Stimulated activated CD8-positive, alpha-beta memory T cell treated with anti-CD3 and anti-CD28 coated beads, Interleukin-7, amount 100 ng/mL, for 4 hours (primary cell): ENCODE measurements around the gene EREG.

ENCODE experiments used
- DNase-seq, 2 donors: peaks; one replicate each; pipeline ENCODE4 v3.0.0-alpha.2; 2020; ENCODE audit warnings: low read depth in 2 of 2

The EREG gene

DNA sequence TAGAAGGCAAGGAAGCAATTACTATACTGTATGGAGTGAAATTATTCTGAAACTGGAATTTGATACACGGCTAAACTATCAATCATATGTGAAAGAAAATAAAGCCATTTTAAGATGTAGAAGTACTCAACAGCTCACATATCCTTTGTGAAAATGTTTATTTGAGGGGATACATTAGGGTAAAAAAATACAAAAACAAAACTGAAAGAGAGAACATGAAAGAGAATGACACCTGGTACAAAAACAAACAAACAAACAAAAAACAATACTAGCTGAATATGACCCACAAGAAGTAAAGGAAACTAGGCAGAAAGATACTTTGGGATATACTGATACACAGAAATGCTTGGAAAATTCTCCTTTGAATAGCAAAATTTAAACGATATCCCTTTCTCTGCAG is 59.2 kb downstream of the EREG start:
- no peak for DNase-seq

DNA sequence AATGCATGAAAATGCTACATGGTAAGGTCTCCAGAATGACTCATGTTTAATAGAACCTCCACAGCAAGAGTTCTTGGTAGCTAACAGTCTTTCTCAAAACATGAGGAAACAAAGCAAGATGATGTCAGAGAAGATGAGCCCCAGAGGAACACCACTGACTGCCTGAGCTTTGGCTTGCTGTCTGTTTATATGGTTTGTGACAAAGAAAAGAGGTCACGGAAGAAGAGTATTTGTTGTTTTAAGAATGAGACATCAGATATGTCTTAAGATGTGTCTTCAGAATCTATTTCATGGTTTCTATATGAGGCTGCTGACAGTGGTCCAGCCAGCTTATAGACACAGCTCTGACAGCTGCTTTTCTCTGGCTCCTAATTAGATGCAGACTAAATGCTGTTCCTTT is 61.2 kb downstream of the EREG start:
- DNase-seq, result no peak

DNA sequence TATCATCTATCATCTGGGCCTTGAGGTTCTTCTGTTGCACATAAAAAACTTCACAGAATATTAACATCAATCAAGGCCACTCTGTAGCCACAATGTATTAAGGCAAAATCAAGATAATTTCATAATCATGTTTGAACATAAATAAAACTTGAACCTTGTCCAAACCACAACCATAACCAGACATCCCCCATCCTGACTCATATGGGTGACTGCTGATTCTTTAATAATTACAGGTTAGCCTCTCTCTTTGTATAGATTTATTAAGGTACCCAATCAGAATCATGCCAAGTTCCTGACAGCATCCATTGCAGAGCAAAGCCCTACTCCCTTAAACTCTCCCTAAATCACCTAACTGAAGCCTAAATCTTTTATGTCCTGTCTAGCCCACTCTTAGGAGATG is 63.3 kb downstream of the EREG start:
- DNase-seq, result no peak

DNA sequence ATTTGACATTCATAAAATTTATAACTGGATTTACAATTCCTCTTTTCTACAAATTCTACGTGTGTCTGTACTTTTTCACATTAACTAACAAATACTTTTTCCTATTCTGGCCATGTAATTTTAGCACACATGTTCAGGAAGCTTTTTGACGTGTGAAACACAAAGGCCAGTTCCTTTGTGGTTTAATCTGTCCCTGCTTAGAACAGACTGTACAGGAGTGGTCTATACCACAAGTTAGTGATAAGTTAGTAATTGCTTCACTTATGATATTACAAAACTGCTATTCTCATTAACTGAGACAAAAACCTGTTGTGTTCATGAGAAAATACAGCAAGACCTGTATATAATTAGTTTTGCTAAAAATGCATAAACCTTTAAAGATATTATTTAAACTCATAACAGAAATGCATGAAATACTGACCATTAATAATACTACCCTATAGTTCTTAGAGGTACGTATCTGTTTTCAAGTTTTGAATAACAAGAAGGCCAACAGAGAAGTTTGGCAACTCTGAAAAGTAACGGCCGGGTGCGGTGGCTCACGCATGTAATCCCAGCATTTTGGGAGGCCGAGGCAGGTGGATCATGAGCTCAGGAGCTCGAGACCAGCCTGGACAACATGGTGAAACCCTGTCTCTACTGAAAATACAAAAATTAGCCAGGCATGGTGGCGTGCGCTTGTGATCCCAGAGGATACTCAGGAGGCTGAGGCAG is 66.3 kb downstream of the EREG start:
- DNase-seq, result no peak

DNA sequence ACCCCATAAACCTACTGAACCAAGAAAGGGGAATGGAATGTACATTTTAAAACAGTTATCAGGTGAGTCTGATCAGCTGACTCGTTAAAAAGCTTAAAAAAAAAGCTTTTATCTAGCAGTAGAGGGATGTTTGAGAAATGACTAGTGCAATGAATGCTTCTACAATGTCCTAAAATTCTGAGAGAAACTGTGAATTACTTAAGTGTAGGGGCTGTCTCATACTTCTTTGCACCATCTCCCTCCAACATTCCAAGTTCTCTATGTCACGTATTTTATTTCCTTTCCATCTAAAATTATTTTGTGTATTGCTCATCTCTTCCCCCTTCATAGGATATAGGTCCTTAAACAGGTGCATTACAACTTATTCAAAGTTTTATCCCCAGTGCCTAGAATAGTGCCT is 68.1 kb downstream of the EREG start:
- DNase-seq, result no peak

DNA sequence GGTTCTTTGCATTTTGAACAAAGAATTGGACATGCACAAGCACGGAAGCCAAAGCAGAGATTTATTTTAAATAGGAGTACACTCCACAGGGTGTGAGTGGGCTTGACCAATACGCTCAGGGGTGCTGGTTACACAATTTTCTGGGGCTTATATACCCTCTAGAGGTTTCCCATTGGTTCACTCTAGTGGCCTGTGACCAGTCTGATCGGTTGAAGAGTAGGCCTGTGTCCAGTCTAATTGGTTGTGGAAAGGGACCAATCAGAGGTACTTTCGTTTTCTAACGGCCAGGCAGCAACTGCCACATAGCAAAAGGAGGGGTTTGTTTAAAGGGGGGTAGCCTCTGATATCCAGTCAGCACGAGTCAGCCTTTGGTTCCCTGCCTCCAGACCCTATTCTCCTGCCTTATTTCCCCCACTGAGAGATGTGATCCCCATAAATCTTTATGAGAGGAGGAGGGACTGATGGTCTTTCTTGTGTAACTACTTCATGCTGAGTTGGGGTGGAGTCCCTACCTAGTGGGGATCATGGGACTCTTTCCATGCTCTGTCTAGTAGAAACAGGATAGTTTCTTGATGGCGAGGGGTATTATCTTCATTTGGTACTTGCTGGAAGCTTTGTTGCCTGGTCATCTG is 68.7 kb downstream of the EREG start:
- DNase-seq, result no peak

DNA sequence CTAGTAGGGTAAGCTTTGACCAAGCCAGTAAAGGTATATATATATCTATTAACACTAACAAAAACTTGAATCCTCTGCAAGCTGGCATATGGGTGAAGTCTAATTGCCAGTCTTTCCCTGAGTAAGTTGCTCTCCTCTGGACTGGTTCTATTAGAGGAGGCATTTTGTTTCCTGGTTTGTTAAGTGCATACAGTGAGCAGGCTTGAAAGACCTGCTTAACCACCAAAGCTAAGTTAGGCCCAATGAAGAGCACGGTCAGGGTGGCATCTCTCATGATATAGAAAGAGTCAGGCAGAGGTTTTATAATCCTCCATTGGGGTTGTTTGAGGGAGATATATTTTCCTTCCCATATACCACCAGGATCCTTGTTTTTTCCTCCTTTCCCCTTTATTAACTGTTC is 70.4 kb downstream of the EREG start:
- no peak for DNase-seq

DNA sequence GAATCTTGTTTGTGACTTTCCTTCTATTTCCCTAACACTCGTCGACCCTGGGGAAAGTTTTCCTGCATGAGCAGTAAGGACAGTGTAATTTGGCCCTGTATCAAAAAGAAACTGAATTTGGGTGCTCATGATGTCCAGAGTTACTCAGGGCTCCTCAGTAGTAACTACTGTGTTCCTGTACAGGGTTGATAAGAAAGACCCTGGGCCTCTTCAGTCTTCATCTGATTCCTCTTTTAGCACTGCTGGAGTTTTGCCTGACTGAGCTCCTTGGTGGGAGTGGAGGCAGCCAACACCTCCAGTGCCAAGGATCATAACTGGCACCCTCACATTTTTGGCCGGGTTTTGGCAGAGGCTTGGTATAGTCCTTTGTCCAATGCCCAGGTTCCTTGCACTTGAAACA is 72.9 kb downstream of the EREG start:
- DNase-seq, result no peak
